PFSK-1 (cell line): Measurements from ENCODE around the gene CSNK1G1.
A peak's percentile ranks its signal among the peaks of the same experiment; 100 is the strongest.

Source experiments
- FOXP2 ChIP-seq: optimal IDR thresholded peaks from 2 replicates; pipeline ENCODE3; 2011; ENCODE audit warnings: borderline replicate concordance, control low read depth, inconsistent platforms; ENCODE audit not compliant: insufficient read depth; ENCODE audit errors: extremely low read length, extremely low read depth
- POLR2AphosphoS5 ChIP-seq: IDR thresholded peaks from 2 replicates; pipeline ENCODE4 v1.6.1; 2012; ENCODE audit warnings: low read depth, mild to moderate bottlenecking, control low read depth, low read length, moderate library complexity
- SIN3A ChIP-seq: IDR thresholded peaks from 2 replicates; pipeline ENCODE4 v1.6.1; 2012; ENCODE audit warnings: mild to moderate bottlenecking, low read length, moderate library complexity, borderline replicate concordance; ENCODE audit not compliant: insufficient read depth
- TAF1 ChIP-seq: IDR thresholded peaks from 2 replicates; pipeline ENCODE4 v1.6.1; 2012; ENCODE audit warnings: low read length, control low read depth, borderline replicate concordance; ENCODE audit not compliant: insufficient read depth
- TF ChIP-seq, protein P1 (sequence below), 2 experiments: IDR thresholded peaks; 2 replicates each; pipeline versions ENCODE4 v1.6.1 to v1.8.0; 2011 to 2012; ENCODE audit warnings: low read depth in 2 of 2, low read length in 2 of 2, control low read depth in 1 of 2, inconsistent platforms in 1 of 2, mild to moderate bottlenecking in 1 of 2, moderate library complexity in 1 of 2; ENCODE audit not compliant: insufficient read depth in 1 of 2

The CSNK1G1 gene

DNA sequence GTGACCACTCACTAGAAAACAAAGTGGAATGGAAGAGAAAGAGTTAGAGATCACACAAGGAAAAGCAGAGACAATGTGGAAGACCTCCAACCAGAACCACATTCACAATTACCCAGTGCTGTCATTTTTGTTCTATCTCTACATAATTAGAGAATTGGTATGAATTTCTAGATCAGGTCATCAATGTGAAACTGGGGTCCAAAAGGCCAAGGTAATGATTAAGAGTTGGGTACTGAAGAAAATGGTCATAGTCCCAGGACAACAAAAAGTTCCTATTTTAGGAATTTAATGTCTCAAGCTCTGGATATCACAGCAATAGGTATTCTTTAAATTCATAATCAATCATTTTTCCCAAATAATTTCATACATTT is 108.5 kb downstream of the CSNK1G1 start:
- no peak for TF ChIP-seq POLR2AphosphoS5
- no peak for TF ChIP-seq TAF1
- TF ChIP-seq SIN3A, result no peak
- TF ChIP-seq, protein P1, sequence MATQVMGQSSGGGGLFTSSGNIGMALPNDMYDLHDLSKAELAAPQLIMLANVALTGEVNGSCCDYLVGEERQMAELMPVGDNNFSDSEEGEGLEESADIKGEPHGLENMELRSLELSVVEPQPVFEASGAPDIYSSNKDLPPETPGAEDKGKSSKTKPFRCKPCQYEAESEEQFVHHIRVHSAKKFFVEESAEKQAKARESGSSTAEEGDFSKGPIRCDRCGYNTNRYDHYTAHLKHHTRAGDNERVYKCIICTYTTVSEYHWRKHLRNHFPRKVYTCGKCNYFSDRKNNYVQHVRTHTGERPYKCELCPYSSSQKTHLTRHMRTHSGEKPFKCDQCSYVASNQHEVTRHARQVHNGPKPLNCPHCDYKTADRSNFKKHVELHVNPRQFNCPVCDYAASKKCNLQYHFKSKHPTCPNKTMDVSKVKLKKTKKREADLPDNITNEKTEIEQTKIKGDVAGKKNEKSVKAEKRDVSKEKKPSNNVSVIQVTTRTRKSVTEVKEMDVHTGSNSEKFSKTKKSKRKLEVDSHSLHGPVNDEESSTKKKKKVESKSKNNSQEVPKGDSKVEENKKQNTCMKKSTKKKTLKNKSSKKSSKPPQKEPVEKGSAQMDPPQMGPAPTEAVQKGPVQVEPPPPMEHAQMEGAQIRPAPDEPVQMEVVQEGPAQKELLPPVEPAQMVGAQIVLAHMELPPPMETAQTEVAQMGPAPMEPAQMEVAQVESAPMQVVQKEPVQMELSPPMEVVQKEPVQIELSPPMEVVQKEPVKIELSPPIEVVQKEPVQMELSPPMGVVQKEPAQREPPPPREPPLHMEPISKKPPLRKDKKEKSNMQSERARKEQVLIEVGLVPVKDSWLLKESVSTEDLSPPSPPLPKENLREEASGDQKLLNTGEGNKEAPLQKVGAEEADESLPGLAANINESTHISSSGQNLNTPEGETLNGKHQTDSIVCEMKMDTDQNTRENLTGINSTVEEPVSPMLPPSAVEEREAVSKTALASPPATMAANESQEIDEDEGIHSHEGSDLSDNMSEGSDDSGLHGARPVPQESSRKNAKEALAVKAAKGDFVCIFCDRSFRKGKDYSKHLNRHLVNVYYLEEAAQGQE (IDR thresholded peaks at IDR 0.05; ENCODE audit: insufficient read depth in 1 of 2, low read depth in 2 of 2, low read length in 2 of 2), result no peak
- TF ChIP-seq FOXP2, result no peak

DNA sequence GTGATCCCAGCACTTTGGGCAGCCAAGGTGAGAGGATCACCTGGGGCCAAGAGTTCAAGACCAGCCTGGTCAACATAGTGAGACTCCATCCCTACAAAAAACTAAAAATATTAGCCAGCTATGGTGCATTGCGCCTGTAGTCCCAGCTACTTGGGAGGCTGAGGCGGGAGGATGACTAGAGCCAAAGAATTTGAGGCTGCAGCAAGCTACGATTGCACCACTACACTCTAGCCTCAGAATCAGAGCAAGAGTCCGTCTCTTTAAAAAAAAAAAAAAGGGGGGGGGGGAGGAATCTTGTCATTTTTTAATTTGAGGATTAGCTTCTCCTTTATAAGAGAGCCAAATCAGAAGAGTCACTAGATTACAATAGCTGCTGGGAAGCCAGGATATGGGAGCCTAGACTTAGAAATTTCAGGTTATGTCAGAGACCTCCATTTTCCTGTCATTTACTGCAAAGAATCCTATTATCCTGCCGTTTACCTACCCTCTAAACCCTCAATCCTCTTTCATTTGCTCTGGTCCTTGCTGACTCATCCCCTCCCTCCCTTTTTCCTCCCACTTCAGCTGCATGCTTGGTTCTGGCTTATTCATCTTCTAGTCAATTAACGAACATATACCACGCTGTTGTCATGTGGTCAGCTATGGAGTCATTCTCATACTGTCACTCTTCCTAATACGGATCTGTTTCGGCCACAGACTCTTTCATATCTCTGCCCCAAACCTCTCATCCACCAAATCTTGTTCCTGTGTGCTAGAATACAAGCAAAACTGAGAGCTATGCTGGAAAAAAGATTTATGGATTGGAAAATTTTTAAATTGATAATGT is 109.4 kb downstream of the CSNK1G1 start:
- TF ChIP-seq POLR2AphosphoS5 (peak; percentile 42; the same call in 1 of the 2 replicates), TAF1 (no peak), SIN3A (peak; percentile 85; the same call in 1 of the 2 replicates), FOXP2 (peak; percentile 17)
- TF ChIP-seq, protein P1 (IDR thresholded peaks at IDR 0.05; ENCODE audit: insufficient read depth in 1 of 2, low read depth in 2 of 2, low read length in 2 of 2), result no peak

DNA sequence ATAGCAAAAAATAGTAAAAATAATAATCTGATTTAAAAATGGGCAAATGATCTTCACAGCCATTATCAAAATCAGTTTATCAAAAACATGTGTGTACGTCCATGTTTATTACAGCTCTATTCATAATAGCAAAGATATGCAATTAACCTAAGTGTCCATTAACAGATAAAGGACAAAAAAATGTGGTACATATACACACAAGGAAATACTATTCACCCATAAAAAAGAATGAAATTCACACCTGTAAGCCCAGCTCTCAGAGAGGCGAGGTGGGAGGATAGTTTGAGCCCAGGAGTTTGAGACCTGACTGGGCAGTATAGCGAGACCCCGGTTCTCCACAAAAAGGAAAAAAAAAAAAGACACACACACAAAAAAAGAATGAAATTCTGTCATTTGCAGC is 110.6 kb downstream of the CSNK1G1 start:
- TF ChIP-seq, protein P1 (IDR thresholded peaks at IDR 0.05; ENCODE audit: insufficient read depth in 1 of 2, low read depth in 2 of 2, low read length in 2 of 2), result no peak
- TF ChIP-seq TAF1, result no peak
- no peak for TF ChIP-seq SIN3A
- TF ChIP-seq POLR2AphosphoS5, result no peak
- TF ChIP-seq FOXP2, result no peak

DNA sequence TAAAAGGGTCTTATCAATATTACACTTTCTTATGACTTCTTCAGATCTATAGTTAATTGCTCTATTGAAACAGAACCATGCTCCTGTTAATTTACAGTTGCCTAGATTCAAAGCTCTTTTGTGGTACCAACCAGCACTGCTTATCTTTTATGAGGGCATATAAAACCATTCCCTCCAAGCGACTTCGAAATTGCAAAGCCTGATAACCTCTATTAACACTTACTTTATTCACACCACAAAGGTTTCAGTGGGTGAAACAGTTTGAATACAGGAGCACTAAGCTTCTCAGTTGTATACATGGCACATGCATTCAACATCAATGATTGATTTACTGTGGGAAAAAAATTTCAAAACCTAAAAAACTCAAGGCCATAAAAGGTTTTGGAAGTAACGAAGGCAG is 118.3 kb downstream of the CSNK1G1 start:
- TF ChIP-seq, protein P1 (IDR thresholded peaks at IDR 0.05; ENCODE audit: insufficient read depth in 1 of 2, low read depth in 2 of 2, low read length in 2 of 2), result no peak
